Measurements from ENCODE around the gene LGALS7. TPM values are rescaled to one million over a fixed set of nuclear protein-coding genes. Genes with fewer than 3 reads are reported as not detected.
"Not testable (repeated sequence)": the region's sequence is repeated elsewhere in the genome, so short reads cannot be mapped to it uniquely, and the experiment has no call there.

Gene LGALS7
- total RNA-seq, 1 donor from 2014 or later, result 102 TPM

DNA sequence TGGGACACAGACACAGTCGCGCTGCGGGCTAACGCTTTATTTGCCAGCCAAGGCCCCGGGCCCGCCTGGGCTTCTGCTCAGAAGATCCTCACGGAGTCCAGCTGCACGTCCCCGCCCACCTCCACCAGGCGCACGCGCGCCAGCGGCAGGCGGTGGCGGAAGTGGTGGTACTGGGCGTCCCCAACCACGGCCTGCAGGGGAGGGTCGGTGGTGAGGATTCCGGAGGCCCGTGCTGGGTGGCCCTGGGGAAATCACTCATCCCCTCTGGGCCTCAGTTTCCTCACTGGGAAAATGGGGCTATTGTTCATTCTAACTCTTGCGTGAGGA, 2.4 kb downstream of the LGALS7 start:
- DNase-seq, result not testable (repeated sequence)

DNA sequence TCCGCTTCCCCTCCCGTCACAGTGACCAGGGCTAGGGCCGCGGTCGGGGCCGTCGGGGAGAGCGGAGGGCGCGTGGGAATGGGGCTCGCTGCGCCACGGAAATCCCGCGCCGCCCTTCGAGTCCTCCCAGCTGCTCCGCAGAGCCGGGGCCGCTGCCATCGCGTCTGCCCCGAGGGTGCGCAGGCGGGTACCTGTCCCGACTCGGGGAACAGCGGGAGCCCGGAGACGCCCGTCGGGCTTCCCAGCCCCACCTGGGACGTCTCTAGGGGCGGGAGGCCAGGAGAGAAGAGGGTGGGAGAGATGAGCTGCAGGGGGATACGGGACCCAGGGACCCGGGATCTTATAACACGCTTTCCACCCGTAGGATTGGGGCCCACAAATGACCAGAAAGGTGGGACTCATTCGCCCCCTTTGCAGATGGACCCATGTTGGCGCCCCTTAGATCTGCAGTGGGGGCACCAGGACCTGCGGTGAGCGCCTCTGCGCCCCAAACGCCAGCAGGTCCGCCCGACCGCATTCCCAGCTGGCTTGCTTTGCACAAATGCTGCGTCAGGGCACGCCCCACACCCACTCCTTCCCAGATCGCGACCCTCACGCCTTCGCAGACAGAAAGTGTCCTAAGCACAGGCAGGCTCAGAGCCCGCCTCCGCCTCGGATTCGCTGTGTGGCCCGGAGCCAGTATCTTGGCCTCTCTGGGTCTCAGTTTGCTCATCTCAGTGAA, 2.9 kb downstream of the LGALS7 start:
- not testable (repeated sequence) for DNase-seq

GRCh38 chr19:38769635-38770211, 3.6 kb downstream of the LGALS7 start:
- DNase-seq, result peak; percentile 57

GRCh38 chr19:38766276-38767047, 6.9 kb downstream of the LGALS7 start:
- no peak for DNase-seq

GRCh38 chr19:38765214-38765613, 8.1 kb downstream of the LGALS7 start:
- DNase-seq, result no peak

DNA sequence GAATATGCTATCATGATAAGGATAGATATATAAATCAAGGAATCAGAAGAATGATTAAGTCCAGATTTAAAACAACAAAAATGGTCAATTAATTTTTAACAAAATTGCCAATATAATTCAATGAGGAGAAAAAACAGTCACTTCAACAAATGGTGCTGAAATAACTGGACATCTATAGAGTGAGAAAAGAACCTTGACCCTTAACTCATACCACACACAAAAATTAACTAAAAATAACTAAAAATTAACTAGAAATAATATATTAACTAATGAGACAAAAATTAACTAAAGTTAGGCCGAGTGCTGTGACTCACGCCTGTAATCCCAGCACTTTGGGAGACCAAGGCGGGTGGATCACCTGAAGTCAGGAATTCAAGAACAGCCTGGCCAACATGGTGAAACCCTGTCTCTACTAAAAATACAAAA, 9.5 kb downstream of the LGALS7 start:
- DNase-seq, result no peak

GRCh38 chr19:38761884-38762389, 11.4 kb downstream of the LGALS7 start:
- DNase-seq, result not testable (repeated sequence)

GRCh38 chr19:38760805-38761517, 12.4 kb downstream of the LGALS7 start:
- not testable (repeated sequence) for DNase-seq

DNA sequence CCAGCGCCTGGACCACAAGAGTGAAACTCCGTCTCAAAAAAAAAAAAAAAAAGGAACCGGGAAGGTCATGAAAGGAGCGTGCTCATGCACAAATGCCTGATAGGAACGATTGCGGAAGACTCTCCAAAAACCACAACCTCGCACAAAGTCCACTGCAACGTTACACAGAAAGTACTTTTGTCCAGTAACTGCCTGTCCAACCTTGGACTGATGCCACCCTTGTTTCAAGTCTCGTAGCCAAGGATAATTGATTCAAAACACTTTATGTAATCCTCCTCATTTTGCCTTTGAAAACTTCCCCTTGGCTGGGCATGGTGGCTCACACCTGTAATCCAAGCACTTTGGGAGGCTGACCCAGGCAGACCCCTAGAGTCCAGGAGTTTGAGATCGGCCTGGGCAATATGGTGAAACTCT, 13.7 kb downstream of the LGALS7 start:
- no peak for DNase-seq

GRCh38 chr19:38754196-38754595, 19.1 kb downstream of the LGALS7 start:
- DNase-seq, result not testable (repeated sequence)

- DNase-seq, result not testable (repeated sequence)
These were observed 19.5 kb downstream of the LGALS7 start for GRCh38 chr19:38753783-38754182.

- DNase-seq, result no peak
These were observed 28.0 kb downstream of the LGALS7 start for GRCh38 chr19:38745316-38745715.

GRCh38 chr19:38744874-38745273, 28.4 kb downstream of the LGALS7 start:
- DNase-seq, result no peak

- DNase-seq, result no peak
These were observed 29.0 kb downstream of the LGALS7 start, which contains the start of gene CAPN12 for GRCh38 chr19:38744298-38744681. Gene CAPN12, minus strand, starts transcription at chr19:38744474. Its CDS starts 309 bp downstream, at chr19:38744165.

- DNase-seq, result no peak
These were observed 29.7 kb downstream of the LGALS7 start for GRCh38 chr19:38743394-38744297.

- no peak for DNase-seq
These were observed 30.4 kb downstream of the LGALS7 start for GRCh38 chr19:38742906-38743305.

DNA sequence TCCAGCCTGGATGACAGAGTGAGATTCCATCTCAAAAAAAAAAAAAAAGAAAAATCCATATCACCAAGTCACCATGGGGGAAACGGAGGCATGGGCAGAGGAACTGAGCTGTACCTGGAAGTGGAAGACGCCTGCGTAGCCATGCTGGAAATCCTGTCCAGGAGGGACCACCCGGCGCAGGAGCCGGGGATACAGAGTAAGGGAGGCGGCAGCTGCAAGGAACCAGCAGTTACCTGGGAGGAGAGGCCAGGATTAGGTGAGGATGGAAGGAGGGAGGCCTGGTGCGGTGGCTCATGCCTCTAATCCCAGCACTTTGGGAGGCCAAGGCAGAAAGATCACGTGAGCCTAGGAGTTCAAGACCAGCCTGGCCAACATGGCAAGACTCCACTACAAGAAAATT, 31.0 kb downstream of the LGALS7 start:
- no peak for DNase-seq

GRCh38 chr19:38741670-38742069, 31.6 kb downstream of the LGALS7 start:
- DNase-seq, result no peak

- DNase-seq, result no peak
These were observed 32.4 kb downstream of the LGALS7 start for GRCh38 chr19:38740932-38741331.

DNA sequence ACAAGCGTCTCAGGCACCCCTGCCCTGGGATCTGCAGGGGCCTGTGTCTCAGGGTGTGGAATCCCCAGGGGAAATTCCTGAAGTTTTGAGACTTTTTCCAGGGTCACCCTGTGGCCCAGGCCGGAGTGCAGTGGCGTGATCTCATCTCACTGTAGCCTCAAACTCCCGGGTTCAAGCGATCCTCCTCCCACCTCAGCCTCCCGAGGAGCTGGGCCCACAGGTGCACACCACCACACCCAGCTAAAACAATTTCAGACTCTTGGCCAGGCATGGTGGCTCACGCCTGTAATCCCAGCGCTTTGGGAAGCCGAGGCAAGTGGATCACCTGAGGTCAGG, 33.1 kb downstream of the LGALS7 start:
- DNase-seq, result no peak

All from skin of body (tissue), 2 donors.